ENCODE measurements around the gene STOML3.

Gene STOML3

GRCh38 chr13:38998739-38999138 lies 8.1 kb upstream of the STOML3 start:
- no peak overlapping the region for H2BK5ac ChIP-seq (ENCODE audit: low read depth, low read length, poor library complexity, severe bottlenecking)
- H4K91ac ChIP-seq (ENCODE audit: low read length), result no peak overlapping the region
- no peak overlapping the region for H2AK5ac ChIP-seq (ENCODE audit: low read length, severe bottlenecking)
- no peak overlapping the region for H4K8ac ChIP-seq (ENCODE audit: low read length)
- H3K9ac ChIP-seq (ENCODE audit: low read length), result no peak overlapping the region
- H3K18ac ChIP-seq (ENCODE audit: low read depth in 1 of 2, low read length in 2 of 2), result no peak overlapping the region
- H3K36me3 ChIP-seq (ENCODE audit: control insufficient read depth in 1 of 2, insufficient read depth in 2 of 2, low read depth in 1 of 2, low read length in 2 of 2), result no peaks in the 10 kb centered on the region
- DNase-seq, result no peak
- no peaks in the 10 kb centered on the region for H3K27me3 ChIP-seq (ENCODE audit: control insufficient read depth in 1 of 2, insufficient read depth in 1 of 2, low read length in 2 of 2)
- no peak overlapping the region for H2BK120ac ChIP-seq (ENCODE audit: low read depth, low read length)
- no peak overlapping the region for H2BK12ac ChIP-seq (ENCODE audit: low read length in 2 of 2)
- no peak overlapping the region for H3K4me3 ChIP-seq (ENCODE audit: insufficient read depth in 1 of 2, low read depth in 1 of 2, low read length in 2 of 2)
- WGBS, result 84% methylated on average over 3 of the region's 3 CpGs
- no peak overlapping the region for H3K23ac ChIP-seq (ENCODE audit: low read length in 2 of 2)
- H3K4ac ChIP-seq (ENCODE audit: low read depth in 1 of 2, low read length in 2 of 2), result no peak overlapping the region
- H3K4me2 ChIP-seq (ENCODE audit: low read length, poor library complexity, severe bottlenecking), result no peak overlapping the region
- no peak overlapping the region for H3K27ac ChIP-seq (ENCODE audit: low read length, poor library complexity, severe bottlenecking)
- H3K9me3 ChIP-seq (ENCODE audit: control insufficient read depth, low read length), result no peaks in the 10 kb centered on the region
- H2AFZ ChIP-seq (ENCODE audit: low read depth, low read length), result no peak overlapping the region
- H3K4me1 ChIP-seq (ENCODE audit: control insufficient read depth, insufficient read depth, low read depth, low read length), result no peaks in the 10 kb centered on the region
- no peak overlapping the region for H3K14ac ChIP-seq (ENCODE audit: low read length in 2 of 2)
- no peaks in the 10 kb centered on the region for H3K79me1 ChIP-seq (replicated peaks; ENCODE audit: low read length, poor library complexity, severe bottlenecking)
- H2BK15ac ChIP-seq (ENCODE audit: low read depth, poor library complexity, severe bottlenecking), result no peak overlapping the region

- H3K18ac ChIP-seq (ENCODE audit: low read depth in 1 of 2, low read length in 2 of 2), result no peak overlapping the region
- no peak overlapping the region for H3K4ac ChIP-seq (ENCODE audit: low read depth in 1 of 2, low read length in 2 of 2)
- no peak overlapping the region for H2BK5ac ChIP-seq (ENCODE audit: low read depth, low read length, poor library complexity, severe bottlenecking)
- H2AK5ac ChIP-seq (ENCODE audit: low read length, severe bottlenecking), result no peak overlapping the region
- no peak overlapping the region for H2BK12ac ChIP-seq (ENCODE audit: low read length in 2 of 2)
- no peaks in the 10 kb centered on the region for H3K36me3 ChIP-seq (ENCODE audit: control insufficient read depth in 1 of 2, insufficient read depth in 2 of 2, low read depth in 1 of 2, low read length in 2 of 2)
- H3K27ac ChIP-seq (ENCODE audit: low read length, poor library complexity, severe bottlenecking), result no peak overlapping the region
- no peak overlapping the region for H3K4me3 ChIP-seq (ENCODE audit: insufficient read depth in 1 of 2, low read depth in 1 of 2, low read length in 2 of 2)
- no peak overlapping the region for H3K14ac ChIP-seq (ENCODE audit: low read length in 2 of 2)
- no peak overlapping the region for H2BK15ac ChIP-seq (ENCODE audit: low read depth, poor library complexity, severe bottlenecking)
- 79% methylated on average over 4 of the region's 4 CpGs for WGBS
- no peak for DNase-seq
- no peak overlapping the region for H3K9ac ChIP-seq (ENCODE audit: low read length)
- no peak overlapping the region for H4K8ac ChIP-seq (ENCODE audit: low read length)
- no peaks in the 10 kb centered on the region for H3K27me3 ChIP-seq (ENCODE audit: control insufficient read depth in 1 of 2, insufficient read depth in 1 of 2, low read length in 2 of 2)
- no peaks in the 10 kb centered on the region for H3K79me1 ChIP-seq (replicated peaks; ENCODE audit: low read length, poor library complexity, severe bottlenecking)
- no peak overlapping the region for H2BK120ac ChIP-seq (ENCODE audit: low read depth, low read length)
- H3K9me3 ChIP-seq (ENCODE audit: control insufficient read depth, low read length), result no peaks in the 10 kb centered on the region
- H2AFZ ChIP-seq (ENCODE audit: low read depth, low read length), result no peak overlapping the region
- H3K4me1 ChIP-seq (ENCODE audit: control insufficient read depth, insufficient read depth, low read depth, low read length), result no peaks in the 10 kb centered on the region
- no peak overlapping the region for H3K23ac ChIP-seq (ENCODE audit: low read length in 2 of 2)
- no peak overlapping the region for H3K4me2 ChIP-seq (ENCODE audit: low read length, poor library complexity, severe bottlenecking)
- no peak overlapping the region for H4K91ac ChIP-seq (ENCODE audit: low read length)
Observed at GRCh38 chr13:38993381-38993780, 2.8 kb upstream of the STOML3 start.

GRCh38 chr13:38981096-38981495 lies 9.5 kb downstream of the STOML3 start:
- Histone ChIP-seq H3K4me2 (ENCODE audit: low read length, poor library complexity, severe bottlenecking) (no peak overlapping the region), H3K9ac (ENCODE audit: low read length) (no peak overlapping the region), H4K8ac (ENCODE audit: low read length) (no peak overlapping the region), H3K36me3 (ENCODE audit: control insufficient read depth in 1 of 2, insufficient read depth in 2 of 2, low read depth in 1 of 2, low read length in 2 of 2) (no peaks in the 10 kb centered on the region), H3K23ac (ENCODE audit: low read length in 2 of 2) (no peak overlapping the region), H3K27ac (ENCODE audit: low read length, poor library complexity, severe bottlenecking) (no peak overlapping the region), H3K4me1 (ENCODE audit: control insufficient read depth, insufficient read depth, low read depth, low read length) (no peaks in the 10 kb centered on the region), H3K79me1 (replicated peaks; ENCODE audit: low read length, poor library complexity, severe bottlenecking) (no peaks in the 10 kb centered on the region), H3K14ac (ENCODE audit: low read length in 2 of 2) (no peak overlapping the region), H2BK120ac (ENCODE audit: low read depth, low read length) (no peak overlapping the region), H4K91ac (ENCODE audit: low read length) (no peak overlapping the region), H2AFZ (ENCODE audit: low read depth, low read length) (no peak overlapping the region), H2AK5ac (ENCODE audit: low read length, severe bottlenecking) (no peak overlapping the region), H3K4ac (ENCODE audit: low read depth in 1 of 2, low read length in 2 of 2) (no peak overlapping the region), H2BK5ac (ENCODE audit: low read depth, low read length, poor library complexity, severe bottlenecking) (no peak overlapping the region), H2BK12ac (ENCODE audit: low read length in 2 of 2) (no peak overlapping the region), H3K9me3 (ENCODE audit: control insufficient read depth, low read length) (peaks cover 11% of the 10 kb centered on the region), H3K18ac (ENCODE audit: low read depth in 1 of 2, low read length in 2 of 2) (no peak overlapping the region), H3K4me3 (ENCODE audit: insufficient read depth in 1 of 2, low read depth in 1 of 2, low read length in 2 of 2) (no peak overlapping the region), H2BK15ac (ENCODE audit: low read depth, poor library complexity, severe bottlenecking) (no peak overlapping the region), H3K27me3 (ENCODE audit: control insufficient read depth in 1 of 2, insufficient read depth in 1 of 2, low read length in 2 of 2) (peaks cover 0 to 12% of the 10 kb centered on the region in 2 experiments)
- WGBS, result 62% methylated on average over 2 of the region's 2 CpGs
- no peak for DNase-seq

GRCh38 chr13:38980750-38981078 lies 9.9 kb downstream of the STOML3 start:
- Histone ChIP-seq H3K23ac (ENCODE audit: low read length in 2 of 2) (no peak overlapping the region), H2BK15ac (ENCODE audit: low read depth, poor library complexity, severe bottlenecking) (no peak overlapping the region), H2BK12ac (ENCODE audit: low read length in 2 of 2) (no peak overlapping the region), H4K8ac (ENCODE audit: low read length) (no peak overlapping the region), H3K4me3 (ENCODE audit: insufficient read depth in 1 of 2, low read depth in 1 of 2, low read length in 2 of 2) (no peak overlapping the region), H3K9ac (ENCODE audit: low read length) (no peak overlapping the region), H2BK5ac (ENCODE audit: low read depth, low read length, poor library complexity, severe bottlenecking) (no peak overlapping the region), H3K4me2 (ENCODE audit: low read length, poor library complexity, severe bottlenecking) (no peak overlapping the region), H3K4ac (ENCODE audit: low read depth in 1 of 2, low read length in 2 of 2) (no peak overlapping the region), H2BK120ac (ENCODE audit: low read depth, low read length) (no peak overlapping the region), H3K36me3 (ENCODE audit: control insufficient read depth in 1 of 2, insufficient read depth in 2 of 2, low read depth in 1 of 2, low read length in 2 of 2) (no peaks in the 10 kb centered on the region), H3K27me3 (ENCODE audit: control insufficient read depth in 1 of 2, insufficient read depth in 1 of 2, low read length in 2 of 2) (peaks cover 0 to 12% of the 10 kb centered on the region in 2 experiments), H2AFZ (ENCODE audit: low read depth, low read length) (no peak overlapping the region), H3K79me1 (replicated peaks; ENCODE audit: low read length, poor library complexity, severe bottlenecking) (no peaks in the 10 kb centered on the region), H2AK5ac (ENCODE audit: low read length, severe bottlenecking) (no peak overlapping the region), H3K9me3 (ENCODE audit: control insufficient read depth, low read length) (peaks cover 11% of the 10 kb centered on the region), H4K91ac (ENCODE audit: low read length) (no peak overlapping the region), H3K18ac (ENCODE audit: low read depth in 1 of 2, low read length in 2 of 2) (no peak overlapping the region), H3K4me1 (ENCODE audit: control insufficient read depth, insufficient read depth, low read depth, low read length) (no peaks in the 10 kb centered on the region), H3K27ac (ENCODE audit: low read length, poor library complexity, severe bottlenecking) (no peak overlapping the region), H3K14ac (ENCODE audit: low read length in 2 of 2) (no peak overlapping the region)
- 50% methylated on average over 1 of the region's 2 CpGs for WGBS
- DNase-seq, result no peak
